Upper lobe of right lung (tissue), 1 donor: Measurements from ENCODE around the gene KISS1. TPM values are rescaled to one million over a fixed set of nuclear protein-coding genes. Genes with fewer than 3 reads are reported as not detected.

ENCODE experiments used
- ATAC-seq: fragments of 200-7000 bp; cut with Tn5 transposase; one replicate; pipeline ENCODE4 v1.9.1; 2020; ENCODE audit warnings: mild to moderate bottlenecking, moderate library complexity
- DNase-seq: peaks from one replicate; pipeline ENCODE4 v3.0.0-alpha.2; 2020
- H3K27ac ChIP-seq: fragments of 200-600 bp; one replicate; pipeline ENCODE4 v1.8.0; 2022
- H3K27me3 ChIP-seq: fragments of 200-600 bp; one replicate; pipeline ENCODE4 v1.8.0; 2022; ENCODE audit warnings: mild to moderate bottlenecking
- H3K36me3 ChIP-seq: fragments of 200-600 bp; one replicate; pipeline ENCODE4 v1.8.0; 2022
- H3K4me1 ChIP-seq: fragments of 200-600 bp; one replicate; pipeline ENCODE4 v1.8.0; 2022
- H3K4me3 ChIP-seq: fragments of 200-600 bp; one replicate; pipeline ENCODE4 v1.8.0; 2022; ENCODE audit warnings: mild to moderate bottlenecking
- H3K9me3 ChIP-seq: fragments of 200-600 bp; one replicate; pipeline ENCODE4 v1.8.0; 2022
- intact Hi-C: fragments of 100-400 bp; cut with DNase I; formaldehyde crosslinking; loops from one replicate; pipeline ENCODE4 v1.11.0; 2022
- total RNA-seq: library from RNA; stranded (reverse); fragmentation: NEBNext Ultra II Directional; extraction: Animal tissue kit (Norgen Biotek cat#: 25700); gene quantifications from one replicate; pipeline ENCODE4 v1.2.1, GENCODE V29; 2021
- TF ChIP-seq, protein P1 (sequence below): fragments of 200-600 bp; IDR thresholded peaks from one replicate; pipeline ENCODE4 v1.8.0; 2022; ENCODE audit warnings: antibody characterized with exemption
- donor health status: DM: no; HTN: yes; CAD: no; lungs with severe emphysema.

The KISS1 gene
- total RNA-seq, 1 donor from 2014 or later, result 2.9 TPM

DNA sequence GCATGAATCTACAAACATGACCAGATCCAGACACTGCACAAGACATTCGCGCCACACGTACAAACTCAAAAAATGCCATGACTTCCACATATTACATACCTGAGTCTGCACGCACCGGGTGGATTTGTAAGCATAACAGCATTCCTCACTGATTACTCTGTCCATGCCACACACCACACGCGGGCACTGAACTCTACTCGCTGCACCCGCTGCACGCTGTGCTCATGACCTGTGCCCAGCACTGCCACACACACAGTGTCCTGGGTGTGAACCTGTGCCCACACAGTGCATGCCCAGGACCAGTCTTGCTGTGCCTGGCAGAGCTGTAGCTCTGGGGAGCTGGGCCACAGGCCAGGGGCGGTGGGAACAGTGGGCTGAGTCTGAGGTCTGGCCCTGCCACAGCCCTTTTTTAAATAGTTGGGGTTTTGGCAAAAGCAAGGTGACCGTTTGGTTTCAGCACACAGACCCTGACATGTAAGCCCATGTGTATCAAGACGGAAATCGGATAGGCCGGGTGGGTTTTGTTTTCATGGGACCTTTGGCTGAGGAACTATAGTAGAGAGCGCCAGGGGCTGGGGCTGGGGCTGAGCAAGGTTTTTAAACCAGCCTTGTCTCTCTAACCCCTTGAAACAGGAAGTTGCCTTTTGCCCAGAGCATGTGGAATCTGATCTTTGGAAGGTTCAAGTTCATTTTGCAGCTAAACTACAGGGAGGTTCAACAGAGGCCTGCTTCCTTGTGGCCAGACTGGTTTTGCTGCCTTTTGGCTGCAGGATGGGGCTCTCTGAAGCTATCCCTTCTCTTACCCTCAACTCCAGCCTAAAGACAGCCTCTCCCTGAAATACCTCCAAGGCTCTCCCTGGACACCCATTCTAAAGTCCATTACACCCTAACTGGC is 29.8 kb upstream of the KISS1 start:
- no peak overlapping the region for H3K4me3 ChIP-seq
- no peaks in the 10 kb centered on the region for H3K27me3 ChIP-seq
- ATAC-seq (peak; percentile 64), DNase-seq (no peak)
- H3K4me1 ChIP-seq, result no peaks in the 10 kb centered on the region
- intact Hi-C loops, result no loop called here
- no peaks in the 10 kb centered on the region for H3K36me3 ChIP-seq
- TF ChIP-seq, protein P1, sequence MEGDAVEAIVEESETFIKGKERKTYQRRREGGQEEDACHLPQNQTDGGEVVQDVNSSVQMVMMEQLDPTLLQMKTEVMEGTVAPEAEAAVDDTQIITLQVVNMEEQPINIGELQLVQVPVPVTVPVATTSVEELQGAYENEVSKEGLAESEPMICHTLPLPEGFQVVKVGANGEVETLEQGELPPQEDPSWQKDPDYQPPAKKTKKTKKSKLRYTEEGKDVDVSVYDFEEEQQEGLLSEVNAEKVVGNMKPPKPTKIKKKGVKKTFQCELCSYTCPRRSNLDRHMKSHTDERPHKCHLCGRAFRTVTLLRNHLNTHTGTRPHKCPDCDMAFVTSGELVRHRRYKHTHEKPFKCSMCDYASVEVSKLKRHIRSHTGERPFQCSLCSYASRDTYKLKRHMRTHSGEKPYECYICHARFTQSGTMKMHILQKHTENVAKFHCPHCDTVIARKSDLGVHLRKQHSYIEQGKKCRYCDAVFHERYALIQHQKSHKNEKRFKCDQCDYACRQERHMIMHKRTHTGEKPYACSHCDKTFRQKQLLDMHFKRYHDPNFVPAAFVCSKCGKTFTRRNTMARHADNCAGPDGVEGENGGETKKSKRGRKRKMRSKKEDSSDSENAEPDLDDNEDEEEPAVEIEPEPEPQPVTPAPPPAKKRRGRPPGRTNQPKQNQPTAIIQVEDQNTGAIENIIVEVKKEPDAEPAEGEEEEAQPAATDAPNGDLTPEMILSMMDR, result no peak
- H3K27ac ChIP-seq, result peak overlapping the region; percentile 2
- no peaks in the 10 kb centered on the region for H3K9me3 ChIP-seq

GRCh38 chr1:204224655-204225054 is 28.4 kb upstream of the KISS1 start:
- TF ChIP-seq, protein P1, result no peak
- no peak for ATAC-seq
- intact Hi-C loops, result no loop called here
- Histone ChIP-seq H3K36me3 (no peaks in the 10 kb centered on the region), H3K27me3 (no peaks in the 10 kb centered on the region), H3K9me3 (no peaks in the 10 kb centered on the region), H3K27ac (no peak overlapping the region), H3K4me1 (no peaks in the 10 kb centered on the region), H3K4me3 (no peak overlapping the region)
- no peak for DNase-seq

GRCh38 chr1:204223129-204223860 is 27.0 kb upstream of the KISS1 start:
- Histone ChIP-seq H3K9me3 (no peaks in the 10 kb centered on the region), H3K4me3 (no peak overlapping the region), H3K27me3 (no peaks in the 10 kb centered on the region), H3K36me3 (no peaks in the 10 kb centered on the region), H3K4me1 (no peaks in the 10 kb centered on the region), H3K27ac (no peak overlapping the region)
- DNase-seq, result no peak
- intact Hi-C loops, result no loop called here
- TF ChIP-seq, protein P1, result no peak
- no peak for ATAC-seq

GRCh38 chr1:204222764-204223055 is 26.4 kb upstream of the KISS1 start:
- Histone ChIP-seq H3K36me3 (no peaks in the 10 kb centered on the region), H3K9me3 (no peaks in the 10 kb centered on the region)
- no peak for ATAC-seq

DNA sequence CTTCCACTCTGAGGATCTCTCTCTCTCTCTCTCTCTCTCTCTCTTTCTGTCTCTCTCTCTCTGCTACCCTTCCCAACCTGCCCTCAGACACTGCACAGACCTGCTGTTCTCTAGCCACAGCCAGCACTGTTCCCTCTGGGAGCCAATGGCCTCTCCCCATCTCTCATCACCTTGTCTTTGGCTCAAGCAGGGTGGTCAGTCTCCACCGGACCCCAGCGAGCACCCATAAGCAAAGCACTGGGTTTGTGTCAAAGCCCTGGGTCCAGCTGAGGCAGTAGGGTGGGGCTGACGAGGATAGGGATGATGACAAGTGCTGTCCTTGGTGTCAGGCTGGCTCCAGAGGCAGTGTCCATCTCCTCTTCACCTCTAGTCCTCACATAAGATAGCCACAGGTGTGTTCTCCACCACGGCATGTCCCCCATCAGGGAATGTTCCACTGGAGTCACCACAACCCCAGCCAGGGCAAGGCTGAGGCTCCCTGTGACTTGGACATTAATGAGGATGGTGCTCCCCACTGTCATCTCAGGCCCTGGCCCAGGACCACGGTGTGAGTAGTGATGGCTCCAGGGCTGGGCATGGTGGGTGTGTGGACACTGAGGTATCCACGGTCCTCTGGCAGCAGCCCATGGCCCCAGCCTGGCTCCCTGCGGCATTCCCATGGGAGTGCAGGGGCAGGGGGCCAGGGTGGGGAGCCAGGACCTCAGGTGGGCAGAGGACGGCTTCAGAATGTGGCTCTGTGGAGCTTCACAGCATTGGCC is 25.9 kb upstream of the KISS1 start:
- TF ChIP-seq, protein P1, result no peak
- DNase-seq (no peak), ATAC-seq (peak; percentile 4)

More at GRCh38 chr1:204222764-204223055, 26.4 kb upstream of the KISS1 start:
- Histone ChIP-seq H3K4me1 (no peaks in the 10 kb centered on the region), H3K27me3 (no peaks in the 10 kb centered on the region), H3K4me3 (no peak overlapping the region), H3K27ac (no peak overlapping the region)
- TF ChIP-seq, protein P1, result no peak
- no peak for DNase-seq
- intact Hi-C loops, result no loop called here

More for the DNA sequence above, 25.9 kb upstream of the KISS1 start:
- no peaks in the 10 kb centered on the region for H3K9me3 ChIP-seq
- no peak overlapping the region for H3K4me3 ChIP-seq
- no peaks in the 10 kb centered on the region for H3K27me3 ChIP-seq
- no peaks in the 10 kb centered on the region for H3K36me3 ChIP-seq
- intact Hi-C loops, result no loop called here
- no peak overlapping the region for H3K27ac ChIP-seq
- H3K4me1 ChIP-seq, result no peaks in the 10 kb centered on the region
